Calu3 (cell line): ENCODE measurements around the gene ANKS3. TPM values are rescaled to one million over a fixed set of nuclear protein-coding genes. Genes with fewer than 3 reads are reported as not detected.

Experiments
- BruUV-seq: library from RNA; stranded (reverse); fragments of 400-500 nt; replicated peaks from 2 replicates; lab custom pipeline; 2021; lab: Mats Ljungman, UMichigan
- CTCF ChIA-PET: fragments of 300-600 bp; sonication (Branson Sonifier 250); formaldehyde crosslinking; loops from one replicate; lab custom pipeline; 2022; ENCODE audit warnings: antibody characterized with exemption; lab: Charles Lee
- DNase-seq: peaks from one replicate; pipeline ENCODE4 v3.0.0; 2022
- H3K27ac Mint-ChIP-seq: one replicate; pipeline ENCODE4 v1.8.0; 2022; ENCODE audit warnings: mixed read lengths; ENCODE audit not compliant: unreplicated experiment
- H3K27me3 Mint-ChIP-seq: one replicate; pipeline ENCODE4 v1.8.0; 2022; ENCODE audit warnings: mixed read lengths; ENCODE audit not compliant: unreplicated experiment
- H3K36me3 Mint-ChIP-seq: one replicate; pipeline ENCODE4 v1.8.0; 2022; ENCODE audit warnings: mild to moderate bottlenecking, moderate library complexity, mixed read lengths; ENCODE audit not compliant: insufficient read depth, unreplicated experiment
- H3K4me1 Mint-ChIP-seq: one replicate; pipeline ENCODE4 v1.8.0; 2022; ENCODE audit warnings: mild to moderate bottlenecking, low read depth, mixed read lengths; ENCODE audit not compliant: unreplicated experiment
- H3K4me3 Mint-ChIP-seq: one replicate; pipeline ENCODE4 v1.8.0; 2022; ENCODE audit warnings: mild to moderate bottlenecking, low read depth, moderate library complexity, mixed read lengths; ENCODE audit not compliant: unreplicated experiment
- H3K9me3 Mint-ChIP-seq: one replicate; pipeline ENCODE4 v1.8.0; 2022; ENCODE audit warnings: low read depth, mixed read lengths; ENCODE audit not compliant: unreplicated experiment
- intact Hi-C: fragments of 100-400 bp; cut with micrococcal nuclease; formaldehyde crosslinking; loops from one replicate; pipeline ENCODE4 v1.10.0; 2022; ENCODE audit not compliant: unreplicated experiment
- total RNA-seq: library from RNA; stranded (reverse); gene quantifications from 2 replicates; pipeline ENCODE4 v1.2.3, GENCODE V29; 2022
- TF ChIP-seq, protein P1 (sequence below): fragments of 200-600 bp; IDR thresholded peaks from one replicate; pipeline ENCODE4 v1.8.0; 2022; ENCODE audit warnings: antibody characterized with exemption; ENCODE audit not compliant: unreplicated experiment

ANKS3 gene
- total RNA-seq, 1 experiment from 2014 or later, result 46.9 TPM

GRCh38 chr16:4703906-4704305 lies 30.2 kb downstream of the ANKS3 start:
- Mint-ChIP-seq H3K27me3 (no peaks in the 10 kb centered on the region), H3K4me1 (peaks cover 13% of the 10 kb centered on the region), H3K4me3 (no peak overlapping the region), H3K27ac (no peak overlapping the region), H3K9me3 (no peaks in the 10 kb centered on the region), H3K36me3 (peaks cover 35% of the 10 kb centered on the region)
- no TSS peak for BruUV-seq
- DNase-seq, result no peak
- CTCF ChIA-PET, result interaction anchor here (0.5 kb wide), 1 partner anchor 226 kb away, joined by 3 read pairs; no protein-coding TSS in a partner anchor
- intact Hi-C loops, result no loop called here
- TF ChIP-seq, protein P1, sequence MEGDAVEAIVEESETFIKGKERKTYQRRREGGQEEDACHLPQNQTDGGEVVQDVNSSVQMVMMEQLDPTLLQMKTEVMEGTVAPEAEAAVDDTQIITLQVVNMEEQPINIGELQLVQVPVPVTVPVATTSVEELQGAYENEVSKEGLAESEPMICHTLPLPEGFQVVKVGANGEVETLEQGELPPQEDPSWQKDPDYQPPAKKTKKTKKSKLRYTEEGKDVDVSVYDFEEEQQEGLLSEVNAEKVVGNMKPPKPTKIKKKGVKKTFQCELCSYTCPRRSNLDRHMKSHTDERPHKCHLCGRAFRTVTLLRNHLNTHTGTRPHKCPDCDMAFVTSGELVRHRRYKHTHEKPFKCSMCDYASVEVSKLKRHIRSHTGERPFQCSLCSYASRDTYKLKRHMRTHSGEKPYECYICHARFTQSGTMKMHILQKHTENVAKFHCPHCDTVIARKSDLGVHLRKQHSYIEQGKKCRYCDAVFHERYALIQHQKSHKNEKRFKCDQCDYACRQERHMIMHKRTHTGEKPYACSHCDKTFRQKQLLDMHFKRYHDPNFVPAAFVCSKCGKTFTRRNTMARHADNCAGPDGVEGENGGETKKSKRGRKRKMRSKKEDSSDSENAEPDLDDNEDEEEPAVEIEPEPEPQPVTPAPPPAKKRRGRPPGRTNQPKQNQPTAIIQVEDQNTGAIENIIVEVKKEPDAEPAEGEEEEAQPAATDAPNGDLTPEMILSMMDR, result no peak

DNA sequence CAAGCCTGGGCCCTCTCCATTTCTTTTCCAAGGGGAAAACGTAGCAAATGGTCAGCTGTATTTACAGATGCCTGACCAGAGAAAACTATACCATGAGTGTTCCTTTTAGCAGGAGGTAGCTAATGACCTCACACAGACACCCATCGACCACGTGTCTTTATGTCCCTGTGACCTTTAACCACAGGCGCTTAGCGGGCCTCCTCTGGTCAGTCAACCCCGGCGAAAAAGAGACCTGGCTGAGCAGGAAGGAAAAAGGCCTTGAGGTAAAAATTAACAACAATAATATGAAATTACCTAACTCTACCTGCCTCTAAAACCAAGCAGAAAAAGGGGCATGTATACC lies 31.6 kb downstream of the ANKS3 start:
- H3K27me3 Mint-ChIP-seq, result no peaks in the 10 kb centered on the region
- CTCF ChIA-PET, result interaction anchor here (1.1 kb wide), 1 partner anchor 9 kb away, joined by 3 read pairs; no protein-coding TSS in a partner anchor
- no peaks in the 10 kb centered on the region for H3K9me3 Mint-ChIP-seq
- H3K36me3 Mint-ChIP-seq, result peaks cover 48% of the 10 kb centered on the region
- peaks cover 13% of the 10 kb centered on the region for H3K4me1 Mint-ChIP-seq
- TF ChIP-seq, protein P1, result no peak
- H3K27ac Mint-ChIP-seq, result peak overlapping the region; percentile 42
- no peak for DNase-seq
- intact Hi-C loops, result no loop called here
- BruUV-seq, result no TSS peak
- H3K4me3 Mint-ChIP-seq, result no peak overlapping the region

GRCh38 chr16:4701791-4702465 lies 32.1 kb downstream of the ANKS3 start:
- no peaks in the 10 kb centered on the region for H3K9me3 Mint-ChIP-seq
- H3K27ac Mint-ChIP-seq, result peak overlapping the region; percentile 42
- TF ChIP-seq, protein P1, result no peak
- CTCF ChIA-PET, result interaction anchor here (1.1 kb wide), 1 partner anchor 8 kb away, joined by 3 read pairs; no protein-coding TSS in a partner anchor
- H3K4me1 Mint-ChIP-seq, result peaks cover 13% of the 10 kb centered on the region
- H3K27me3 Mint-ChIP-seq, result no peaks in the 10 kb centered on the region
- H3K4me3 Mint-ChIP-seq, result no peak overlapping the region
- BruUV-seq, result no TSS peak
- peaks cover 48% of the 10 kb centered on the region for H3K36me3 Mint-ChIP-seq
- intact Hi-C loops, result no loop called here
- no peak for DNase-seq

- TF ChIP-seq, protein P1, result no peak
- intact Hi-C loops, result no loop called here
- Mint-ChIP-seq H3K9me3 (no peaks in the 10 kb centered on the region), H3K4me3 (no peak overlapping the region), H3K27ac (no peak overlapping the region), H3K36me3 (peaks cover 48% of the 10 kb centered on the region), H3K27me3 (no peaks in the 10 kb centered on the region), H3K4me1 (peaks cover 13% of the 10 kb centered on the region)
- no TSS peak for BruUV-seq
- CTCF ChIA-PET, result interaction anchor here (1.1 kb wide), 1 partner anchor 7 kb away, joined by 3 read pairs; no protein-coding TSS in a partner anchor
- DNase-seq, result no peak
Measured at GRCh38 chr16:4700997-4701743, 32.9 kb downstream of the ANKS3 start.
